HL-60/S4 treated with retinoic acid at 250 ng/mL for 4 days and 3 days (cell line): ENCODE measurements around the gene GZF1.

Experiments used
- in situ Hi-C: fragments of 300-500 bp; cut with MboI; formaldehyde crosslinking; loops from 2 replicates; pipeline ENCODE4 v1.7.0; 2022; ENCODE audit warnings: low sequenced_read_pairs

The GZF1 gene

GRCh38 chr20:23403751-23404150 lies 41.8 kb downstream of the GZF1 start:
- in situ Hi-C loops = no loop called here

- in situ Hi-C loops = no loop called here
Measured at GRCh38 chr20:23404196-23404595, 42.2 kb downstream of the GZF1 start.

GRCh38 chr20:23406880-23407279 lies 44.9 kb downstream of the GZF1 start:
- in situ Hi-C loops = no loop called here

- in situ Hi-C loops = no loop called here
Measured at GRCh38 chr20:23407781-23408464, 45.9 kb downstream of the GZF1 start.

- in situ Hi-C loops = no loop called here
Measured at GRCh38 chr20:23408957-23409356, 47.0 kb downstream of the GZF1 start.

GRCh38 chr20:23409800-23410199 lies 47.8 kb downstream of the GZF1 start:
- in situ Hi-C loops = no loop called here

GRCh38 chr20:23410916-23411695 lies 49.1 kb downstream of the GZF1 start:
- in situ Hi-C loops = no loop called here

GRCh38 chr20:23412026-23412425 lies 50.0 kb downstream of the GZF1 start:
- in situ Hi-C loops = no loop called here

GRCh38 chr20:23413862-23414422 lies 52.0 kb downstream of the GZF1 start:
- in situ Hi-C loops = no loop called here

GRCh38 chr20:23414526-23415188 lies 52.7 kb downstream of the GZF1 start:
- in situ Hi-C loops = no loop called here

GRCh38 chr20:23415555-23415954 lies 53.6 kb downstream of the GZF1 start:
- in situ Hi-C loops = no loop called here

GRCh38 chr20:23415959-23416583 lies 54.1 kb downstream of the GZF1 start:
- in situ Hi-C loops = no loop called here

- in situ Hi-C loops = no loop called here
Measured at GRCh38 chr20:23417861-23418260, 55.9 kb downstream of the GZF1 start.

GRCh38 chr20:23419657-23419994 lies 57.6 kb downstream of the GZF1 start:
- in situ Hi-C loops = no loop called here

GRCh38 chr20:23419995-23420901 lies 58.3 kb downstream of the GZF1 start:
- in situ Hi-C loops = no loop called here

GRCh38 chr20:23420943-23421931 lies 59.3 kb downstream of the GZF1 start, which contains the start of gene NAPB:
TSS of gene NAPB (minus strand) at chr20:23421488. CDS start at chr20:23421402, 86 bp downstream.
- in situ Hi-C loops = no loop called here
